GM23248 (cell line): Measurements from ENCODE around the gene CNGA4.

Experiments
- EZH2 ChIP-seq: fragments of 200-600 bp; sonication (generic); IDR thresholded peaks from 2 replicates; pipeline ENCODE4 v1.6.1; 2018; ENCODE audit warnings: antibody characterized with exemption, mild to moderate bottlenecking; ENCODE audit not compliant: insufficient read depth, poor library complexity, severe bottlenecking
- EZH2phosphoT487 ChIP-seq: fragments of 200-600 bp; sonication (generic); IDR thresholded peaks from 2 replicates; pipeline ENCODE4 v1.6.1; 2018; ENCODE audit warnings: antibody characterized with exemption, moderate library complexity, mild to moderate bottlenecking, low read depth; ENCODE audit not compliant: insufficient read depth

DNA sequence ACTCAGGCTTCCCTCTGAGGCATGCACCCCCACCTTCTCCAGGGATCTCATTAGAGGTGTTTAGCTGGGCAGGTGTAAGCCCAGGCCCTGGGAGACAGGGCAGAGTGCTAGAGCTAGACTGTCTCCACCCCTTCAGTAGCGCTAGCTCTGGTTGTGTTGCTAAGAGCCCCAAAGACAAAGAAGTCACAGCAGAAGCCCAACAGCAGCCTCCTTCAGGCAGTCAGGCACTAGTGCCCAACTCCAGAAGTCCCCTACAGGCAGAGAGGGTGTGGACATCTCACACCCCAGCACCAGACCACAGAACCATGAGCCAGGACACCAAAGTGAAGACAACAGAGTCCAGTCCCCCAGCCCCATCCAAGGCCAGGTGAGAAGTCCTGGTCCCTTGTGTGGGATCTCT is at the start of gene CNGA4:
- no peak for TF ChIP-seq EZH2phosphoT487
- no peak for TF ChIP-seq EZH2
